ENCODE data around the gene WDFY4.
"Not testable (repeated sequence)": the region's sequence is repeated elsewhere in the genome, so short reads cannot be mapped to it uniquely, and the experiment has no call there.

Gene WDFY4

GRCh38 chr10:48638739-48639527 is 45.7 kb upstream of the WDFY4 start:
- Histone ChIP-seq H2BK120ac (ENCODE audit: low read depth, low read length) (no peak overlapping the region), H2AK5ac (ENCODE audit: low read length) (no peak overlapping the region), H3K4me2 (ENCODE audit: low read length) (no peak overlapping the region), H3K27me3 (ENCODE audit: insufficient read depth, low read length, poor library complexity) (no peaks in the 10 kb centered on the region), H3K23ac (ENCODE audit: low read length) (no peak overlapping the region), H2BK15ac (replicated peaks; ENCODE audit: low read depth) (no peak overlapping the region), H4K5ac (ENCODE audit: low read length) (no peak overlapping the region), H3K36me3 (ENCODE audit: control insufficient read depth, insufficient read depth, low read length) (no peaks in the 10 kb centered on the region), H3K79me1 (ENCODE audit: low read length) (no peaks in the 10 kb centered on the region), H3K56ac (ENCODE audit: low read length) (no peak overlapping the region), H4K8ac (ENCODE audit: low read depth, low read length) (no peak overlapping the region), H3K18ac (ENCODE audit: low read length) (no peak overlapping the region), H3K9ac (ENCODE audit: low read length) (no peak overlapping the region), H3K4me3 (ENCODE audit: low read length) (no peak overlapping the region), H2BK5ac (ENCODE audit: low read length) (no peak overlapping the region), H3K79me2 (ENCODE audit: control insufficient read depth, insufficient read depth, low read length) (no peaks in the 10 kb centered on the region), H3K4me1 (ENCODE audit: control insufficient read depth, low read depth, low read length) (no peaks in the 10 kb centered on the region), H3K27ac (ENCODE audit: low read depth, low read length) (no peak overlapping the region), H3K4ac (ENCODE audit: low read depth, low read length) (no peak overlapping the region)
- no peak for DNase-seq
- no CpG with 5 or more reads among the region's 4 CpGs for WGBS (ENCODE audit: extremely low coverage, insufficient coverage, low lambda C conversion rate)

GRCh38 chr10:48639632-48640031 is 45.0 kb upstream of the WDFY4 start:
- Histone ChIP-seq H3K79me2 (ENCODE audit: control insufficient read depth, insufficient read depth, low read length) (no peaks in the 10 kb centered on the region), H3K18ac (ENCODE audit: low read length) (no peak overlapping the region), H4K5ac (ENCODE audit: low read length) (no peak overlapping the region), H3K27me3 (ENCODE audit: insufficient read depth, low read length, poor library complexity) (no peaks in the 10 kb centered on the region), H3K79me1 (ENCODE audit: low read length) (no peaks in the 10 kb centered on the region), H2BK5ac (ENCODE audit: low read length) (no peak overlapping the region), H2BK15ac (replicated peaks; ENCODE audit: low read depth) (no peak overlapping the region), H3K23ac (ENCODE audit: low read length) (no peak overlapping the region), H2AK5ac (ENCODE audit: low read length) (no peak overlapping the region), H3K27ac (ENCODE audit: low read depth, low read length) (no peak overlapping the region), H4K8ac (ENCODE audit: low read depth, low read length) (no peak overlapping the region), H3K4ac (ENCODE audit: low read depth, low read length) (no peak overlapping the region), H3K36me3 (ENCODE audit: control insufficient read depth, insufficient read depth, low read length) (no peaks in the 10 kb centered on the region), H3K56ac (ENCODE audit: low read length) (no peak overlapping the region), H3K4me2 (ENCODE audit: low read length) (no peak overlapping the region), H3K9ac (ENCODE audit: low read length) (no peak overlapping the region), H3K4me3 (ENCODE audit: low read length) (no peak overlapping the region), H2BK120ac (ENCODE audit: low read depth, low read length) (no peak overlapping the region), H3K4me1 (ENCODE audit: control insufficient read depth, low read depth, low read length) (no peaks in the 10 kb centered on the region)
- no CpG with 5 or more reads among the region's 1 CpG for WGBS (ENCODE audit: extremely low coverage, insufficient coverage, low lambda C conversion rate)
- no peak for DNase-seq

- Histone ChIP-seq H2BK120ac (ENCODE audit: low read depth, low read length) (no peak overlapping the region), H3K79me1 (ENCODE audit: low read length) (no peaks in the 10 kb centered on the region), H2BK15ac (replicated peaks; ENCODE audit: low read depth) (no peak overlapping the region), H3K27ac (ENCODE audit: low read depth, low read length) (no peak overlapping the region), H3K79me2 (ENCODE audit: control insufficient read depth, insufficient read depth, low read length) (no peaks in the 10 kb centered on the region), H4K8ac (ENCODE audit: low read depth, low read length) (no peak overlapping the region), H3K18ac (ENCODE audit: low read length) (no peak overlapping the region), H2AK5ac (ENCODE audit: low read length) (no peak overlapping the region), H3K27me3 (ENCODE audit: insufficient read depth, low read length, poor library complexity) (no peaks in the 10 kb centered on the region), H3K56ac (ENCODE audit: low read length) (no peak overlapping the region), H3K23ac (ENCODE audit: low read length) (no peak overlapping the region), H3K4ac (ENCODE audit: low read depth, low read length) (no peak overlapping the region), H3K4me2 (ENCODE audit: low read length) (no peak overlapping the region), H3K4me1 (ENCODE audit: control insufficient read depth, low read depth, low read length) (no peaks in the 10 kb centered on the region), H2BK5ac (ENCODE audit: low read length) (no peak overlapping the region), H3K4me3 (ENCODE audit: low read length) (no peak overlapping the region), H4K5ac (ENCODE audit: low read length) (no peak overlapping the region), H3K36me3 (ENCODE audit: control insufficient read depth, insufficient read depth, low read length) (no peaks in the 10 kb centered on the region), H3K9ac (ENCODE audit: low read length) (no peak overlapping the region)
- WGBS (ENCODE audit: extremely low coverage, insufficient coverage, low lambda C conversion rate): no CpG with 5 or more reads among the region's 1 CpG
- DNase-seq: no peak
Observed at GRCh38 chr10:48640326-48640725, 44.3 kb upstream of the WDFY4 start.

- not testable (repeated sequence) for DNase-seq; H3K18ac ChIP-seq (ENCODE audit: low read length); H3K27ac ChIP-seq (ENCODE audit: low read depth, low read length); H3K23ac ChIP-seq (ENCODE audit: low read length); H2AK5ac ChIP-seq (ENCODE audit: low read length); H2BK120ac ChIP-seq (ENCODE audit: low read depth, low read length); H3K56ac ChIP-seq (ENCODE audit: low read length); H3K4me3 ChIP-seq (ENCODE audit: low read length); H3K9ac ChIP-seq (ENCODE audit: low read length); H3K4me2 ChIP-seq (ENCODE audit: low read length); H2BK15ac ChIP-seq (replicated peaks; ENCODE audit: low read depth); H3K79me2 ChIP-seq (ENCODE audit: control insufficient read depth, insufficient read depth, low read length); H4K8ac ChIP-seq (ENCODE audit: low read depth, low read length); H4K5ac ChIP-seq (ENCODE audit: low read length); H3K4ac ChIP-seq (ENCODE audit: low read depth, low read length); H2BK5ac ChIP-seq (ENCODE audit: low read length); H3K79me1 ChIP-seq (ENCODE audit: low read length); H3K27me3 ChIP-seq (ENCODE audit: insufficient read depth, low read length, poor library complexity); H3K4me1 ChIP-seq (ENCODE audit: control insufficient read depth, low read depth, low read length); H3K36me3 ChIP-seq (ENCODE audit: control insufficient read depth, insufficient read depth, low read length)
- no CpG with 5 or more reads among the region's 4 CpGs for WGBS (ENCODE audit: extremely low coverage, insufficient coverage, low lambda C conversion rate)
Observed at GRCh38 chr10:48641099-48641690, 43.5 kb upstream of the WDFY4 start.

- Histone ChIP-seq H3K23ac (ENCODE audit: low read length) (no peak overlapping the region), H3K4me3 (ENCODE audit: low read length) (no peak overlapping the region)
- WGBS (ENCODE audit: extremely low coverage, insufficient coverage, low lambda C conversion rate): no CpG with 5 or more reads among the region's 1 CpG
Observed at GRCh38 chr10:48645600-48645999, 39.1 kb upstream of the WDFY4 start.

More at GRCh38 chr10:48645600-48645999, 39.1 kb upstream of the WDFY4 start:
- H4K5ac ChIP-seq (ENCODE audit: low read length): no peak overlapping the region
- no peak overlapping the region for H2BK120ac ChIP-seq (ENCODE audit: low read depth, low read length)
- no peak overlapping the region for H3K4me2 ChIP-seq (ENCODE audit: low read length)
- no peak overlapping the region for H3K27ac ChIP-seq (ENCODE audit: low read depth, low read length)
- H3K79me1 ChIP-seq (ENCODE audit: low read length): no peaks in the 10 kb centered on the region
- no peak for DNase-seq
- no peaks in the 10 kb centered on the region for H3K4me1 ChIP-seq (ENCODE audit: control insufficient read depth, low read depth, low read length)
- H2BK5ac ChIP-seq (ENCODE audit: low read length): no peak overlapping the region
- H3K79me2 ChIP-seq (ENCODE audit: control insufficient read depth, insufficient read depth, low read length): no peaks in the 10 kb centered on the region
- no peak overlapping the region for H3K4ac ChIP-seq (ENCODE audit: low read depth, low read length)
- no peaks in the 10 kb centered on the region for H3K27me3 ChIP-seq (ENCODE audit: insufficient read depth, low read length, poor library complexity)
- no peak overlapping the region for H2AK5ac ChIP-seq (ENCODE audit: low read length)
- H3K36me3 ChIP-seq (ENCODE audit: control insufficient read depth, insufficient read depth, low read length): no peaks in the 10 kb centered on the region
- no peak overlapping the region for H3K56ac ChIP-seq (ENCODE audit: low read length)
- no peak overlapping the region for H2BK15ac ChIP-seq (replicated peaks; ENCODE audit: low read depth)
- no peak overlapping the region for H3K18ac ChIP-seq (ENCODE audit: low read length)
- H3K9ac ChIP-seq (ENCODE audit: low read length): no peak overlapping the region
- no peak overlapping the region for H4K8ac ChIP-seq (ENCODE audit: low read depth, low read length)

Measured in mesendoderm (in vitro differentiated cells).